Measurements from ENCODE around the gene ANKRD33B.

- TF ChIP-seq CTCF (IDR thresholded peaks at IDR 0.05) (no peak), POLR2A (IDR thresholded peaks at IDR 0.05) (no peak), EP300 (IDR thresholded peaks at IDR 0.05) (no peak)
Observed at GRCh38 chr5:10567781-10568321, 4.0 kb downstream of the ANKRD33B start.

Measured in tibial nerve (tissue), 4 donors.